ENCODE data around the gene SLC7A11.

Gene SLC7A11

GRCh38 chr4:138242076-138242833 is at the start of gene SLC7A11:
Gene SLC7A11 (minus strand): TSS chr4:138242349. CDS start chr4:138242069, 280 bp downstream.
- no peak for DNase-seq (ENCODE audit: low read depth)

- DNase-seq (ENCODE audit: low read depth), result no peak
Measured at GRCh38 chr4:138291431-138291830, 49.3 kb upstream of the SLC7A11 start.

- no peak for DNase-seq (ENCODE audit: low read depth)
Measured at GRCh38 chr4:138290805-138291204, 48.7 kb upstream of the SLC7A11 start.

GRCh38 chr4:138279286-138279685 is 37.1 kb upstream of the SLC7A11 start:
- DNase-seq (ENCODE audit: low read depth), result no peak

- DNase-seq (ENCODE audit: low read depth), result no peak
Measured at GRCh38 chr4:138277133-138277532, 35.0 kb upstream of the SLC7A11 start.

- no peak for DNase-seq (ENCODE audit: low read depth)
Measured at GRCh38 chr4:138275963-138276621, 33.9 kb upstream of the SLC7A11 start.

GRCh38 chr4:138275216-138275615 is 33.1 kb upstream of the SLC7A11 start:
- DNase-seq (ENCODE audit: low read depth), result no peak

GRCh38 chr4:138269175-138269574 is 27.0 kb upstream of the SLC7A11 start:
- no peak for DNase-seq (ENCODE audit: low read depth)

GRCh38 chr4:138267835-138268234 is 25.7 kb upstream of the SLC7A11 start:
- DNase-seq (ENCODE audit: low read depth), result no peak

GRCh38 chr4:138266948-138267347 is 24.8 kb upstream of the SLC7A11 start:
- no peak for DNase-seq (ENCODE audit: low read depth)

- DNase-seq (ENCODE audit: low read depth), result no peak
Measured at GRCh38 chr4:138263247-138263816, 21.2 kb upstream of the SLC7A11 start.

- DNase-seq (ENCODE audit: low read depth), result no peak
Measured at GRCh38 chr4:138262469-138262868, 20.3 kb upstream of the SLC7A11 start.

- no peak for DNase-seq (ENCODE audit: low read depth)
Measured at GRCh38 chr4:138262030-138262429, 19.9 kb upstream of the SLC7A11 start.

GRCh38 chr4:138259824-138260223 is 17.7 kb upstream of the SLC7A11 start:
- no peak for DNase-seq (ENCODE audit: low read depth)

GRCh38 chr4:138259271-138259670 is 17.1 kb upstream of the SLC7A11 start:
- no peak for DNase-seq (ENCODE audit: low read depth)

- DNase-seq (ENCODE audit: low read depth), result no peak
Measured at GRCh38 chr4:138256608-138257007, 14.5 kb upstream of the SLC7A11 start.

- no peak for DNase-seq (ENCODE audit: low read depth)
Measured at GRCh38 chr4:138255917-138256597, 13.9 kb upstream of the SLC7A11 start.

- DNase-seq (ENCODE audit: low read depth), result no peak
Measured at GRCh38 chr4:138252551-138252950, 10.4 kb upstream of the SLC7A11 start.

- DNase-seq (ENCODE audit: low read depth), result no peak
Measured at GRCh38 chr4:138251938-138252337, 9.8 kb upstream of the SLC7A11 start.

- no peak for DNase-seq (ENCODE audit: low read depth)
Measured at GRCh38 chr4:138249132-138249531, 7.0 kb upstream of the SLC7A11 start.

GRCh38 chr4:138248058-138248457 is 5.9 kb upstream of the SLC7A11 start:
- no peak for DNase-seq (ENCODE audit: low read depth)

GRCh38 chr4:138247643-138248042 is 5.5 kb upstream of the SLC7A11 start:
- no peak for DNase-seq (ENCODE audit: low read depth)

GRCh38 chr4:138243369-138243768 is 1.2 kb upstream of the SLC7A11 start:
- DNase-seq (ENCODE audit: low read depth), result no peak

Measured in activated T-cell treated with anti-CD3 and anti-CD28 coated beads for 1 hour (primary cell).